ENCODE measurements around the gene MAD1L1. TPM values are rescaled to one million over a fixed set of nuclear protein-coding genes. Genes with fewer than 3 reads are reported as not detected.
A peak's percentile ranks its signal among the peaks of the same experiment; 100 is the strongest.

Gene MAD1L1
- total and polyA plus RNA-seq, 2 of the 13 experiments (the other 11 are each of a cell fraction or from before 2014, with no cell fraction given), result 17.4 to 64.7 TPM

DNA sequence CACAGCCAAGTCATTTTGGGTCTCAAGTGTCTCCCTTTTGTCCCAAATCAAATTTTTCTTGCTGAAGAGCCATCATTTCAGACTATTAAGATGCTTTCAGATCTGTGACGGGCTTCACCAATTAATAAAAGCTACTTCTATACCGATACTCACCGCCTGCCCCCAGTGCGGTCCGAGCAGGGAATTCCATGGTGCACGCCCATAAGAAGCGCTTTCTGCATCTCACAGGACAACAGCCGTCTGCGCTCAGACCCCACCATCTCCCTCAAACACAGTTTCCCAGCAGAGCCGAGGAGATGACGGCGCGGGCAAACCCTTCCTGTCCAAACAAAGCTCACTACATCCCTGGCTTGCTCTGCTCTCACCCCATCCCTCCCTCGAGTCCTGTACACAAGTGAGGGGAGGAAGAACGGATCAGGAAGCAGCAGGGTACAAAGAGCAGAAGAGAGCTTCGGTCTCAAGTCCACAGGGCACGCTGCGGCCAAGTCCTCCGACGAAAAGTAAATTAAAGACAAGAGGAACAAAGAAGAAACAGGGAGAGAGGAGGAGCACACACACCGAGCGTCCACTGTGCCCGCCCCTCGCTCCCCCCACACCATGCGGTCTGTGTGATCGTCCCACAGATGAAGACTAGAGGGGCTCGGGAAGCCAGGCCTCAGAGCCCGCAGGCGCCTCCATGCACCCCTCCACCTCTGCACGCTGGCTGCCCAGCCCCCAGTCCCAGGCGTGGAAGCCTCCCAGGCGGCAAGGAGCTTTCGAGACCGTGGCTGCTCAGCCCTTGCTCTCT is 121.9 kb downstream of the MAD1L1 start (continued):
- TF ChIP-seq ZNF75D (CRISPR knock-in tag; IDR thresholded peaks at IDR 0.05; ENCODE audit: borderline replicate concordance) (no peak), TSC22D2 (CRISPR knock-in tag; IDR thresholded peaks at IDR 0.05; ENCODE audit: borderline replicate concordance) (no peak), ZNF629 (CRISPR knock-in tag; conservative IDR thresholded peaks at IDR 0.05) (0 out of 2 replicates have a peak, but pooled peaks have one; percentile 26), NR2F1 (CRISPR knock-in tag; IDR thresholded peaks at IDR 0.05) (peak in 1 of 2 experiments; percentile 40; a peak in 1 of 4 replicates), ZNF790 (CRISPR knock-in tag; IDR thresholded peaks at IDR 0.05; ENCODE audit: borderline replicate concordance) (peak; percentile 86; the same call in 1 of the 2 replicates), ATM (IDR thresholded peaks at IDR 0.05; ENCODE audit: borderline replicate concordance) (no peak), MXD4 (CRISPR knock-in tag; IDR thresholded peaks at IDR 0.05) (0 out of 2 replicates have a peak, but pooled peaks have one; percentile 34), ZNF547 (CRISPR knock-in tag; IDR thresholded peaks at IDR 0.05) (peak; percentile 65; the same call in 1 of the 2 replicates), MLLT10 (CRISPR knock-in tag; IDR thresholded peaks at IDR 0.05) (no peak), BORCS8-MEF2B (CRISPR knock-in tag; IDR thresholded peaks at IDR 0.05) (peak; percentile 81), ZSCAN22 (CRISPR knock-in tag; IDR thresholded peaks at IDR 0.05) (no peak), ZNF660 (CRISPR knock-in tag; IDR thresholded peaks at IDR 0.05; ENCODE audit: borderline replicate concordance, low read depth) (no peak), NRL (CRISPR knock-in tag; IDR thresholded peaks at IDR 0.05; ENCODE audit: borderline replicate concordance) (no peak), TBL1XR1 (IDR thresholded peaks at IDR 0.05; ENCODE audit: borderline replicate concordance, low read length, partially characterized antibody) (no peak), JUN (CRISPR knock-in tag; IDR thresholded peaks at IDR 0.05) (no peak)
- TF ChIP-seq, protein P1, sequence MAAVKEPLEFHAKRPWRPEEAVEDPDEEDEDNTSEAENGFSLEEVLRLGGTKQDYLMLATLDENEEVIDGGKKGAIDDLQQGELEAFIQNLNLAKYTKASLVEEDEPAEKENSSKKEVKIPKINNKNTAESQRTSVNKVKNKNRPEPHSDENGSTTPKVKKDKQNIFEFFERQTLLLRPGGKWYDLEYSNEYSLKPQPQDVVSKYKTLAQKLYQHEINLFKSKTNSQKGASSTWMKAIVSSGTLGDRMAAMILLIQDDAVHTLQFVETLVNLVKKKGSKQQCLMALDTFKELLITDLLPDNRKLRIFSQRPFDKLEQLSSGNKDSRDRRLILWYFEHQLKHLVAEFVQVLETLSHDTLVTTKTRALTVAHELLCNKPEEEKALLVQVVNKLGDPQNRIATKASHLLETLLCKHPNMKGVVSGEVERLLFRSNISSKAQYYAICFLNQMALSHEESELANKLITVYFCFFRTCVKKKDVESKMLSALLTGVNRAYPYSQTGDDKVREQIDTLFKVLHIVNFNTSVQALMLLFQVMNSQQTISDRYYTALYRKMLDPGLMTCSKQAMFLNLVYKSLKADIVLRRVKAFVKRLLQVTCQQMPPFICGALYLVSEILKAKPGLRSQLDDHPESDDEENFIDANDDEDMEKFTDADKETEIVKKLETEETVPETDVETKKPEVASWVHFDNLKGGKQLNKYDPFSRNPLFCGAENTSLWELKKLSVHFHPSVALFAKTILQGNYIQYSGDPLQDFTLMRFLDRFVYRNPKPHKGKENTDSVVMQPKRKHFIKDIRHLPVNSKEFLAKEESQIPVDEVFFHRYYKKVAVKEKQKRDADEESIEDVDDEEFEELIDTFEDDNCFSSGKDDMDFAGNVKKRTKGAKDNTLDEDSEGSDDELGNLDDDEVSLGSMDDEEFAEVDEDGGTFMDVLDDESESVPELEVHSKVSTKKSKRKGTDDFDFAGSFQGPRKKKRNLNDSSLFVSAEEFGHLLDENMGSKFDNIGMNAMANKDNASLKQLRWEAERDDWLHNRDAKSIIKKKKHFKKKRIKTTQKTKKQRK (IDR thresholded peaks at IDR 0.05; ENCODE audit: low read length), result no peak
- TF ChIP-seq, protein P2, sequence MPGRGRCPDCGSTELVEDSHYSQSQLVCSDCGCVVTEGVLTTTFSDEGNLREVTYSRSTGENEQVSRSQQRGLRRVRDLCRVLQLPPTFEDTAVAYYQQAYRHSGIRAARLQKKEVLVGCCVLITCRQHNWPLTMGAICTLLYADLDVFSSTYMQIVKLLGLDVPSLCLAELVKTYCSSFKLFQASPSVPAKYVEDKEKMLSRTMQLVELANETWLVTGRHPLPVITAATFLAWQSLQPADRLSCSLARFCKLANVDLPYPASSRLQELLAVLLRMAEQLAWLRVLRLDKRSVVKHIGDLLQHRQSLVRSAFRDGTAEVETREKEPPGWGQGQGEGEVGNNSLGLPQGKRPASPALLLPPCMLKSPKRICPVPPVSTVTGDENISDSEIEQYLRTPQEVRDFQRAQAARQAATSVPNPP (CRISPR knock-in tag; IDR thresholded peaks at IDR 0.05), result no peak
- TF ChIP-seq, protein P3, sequence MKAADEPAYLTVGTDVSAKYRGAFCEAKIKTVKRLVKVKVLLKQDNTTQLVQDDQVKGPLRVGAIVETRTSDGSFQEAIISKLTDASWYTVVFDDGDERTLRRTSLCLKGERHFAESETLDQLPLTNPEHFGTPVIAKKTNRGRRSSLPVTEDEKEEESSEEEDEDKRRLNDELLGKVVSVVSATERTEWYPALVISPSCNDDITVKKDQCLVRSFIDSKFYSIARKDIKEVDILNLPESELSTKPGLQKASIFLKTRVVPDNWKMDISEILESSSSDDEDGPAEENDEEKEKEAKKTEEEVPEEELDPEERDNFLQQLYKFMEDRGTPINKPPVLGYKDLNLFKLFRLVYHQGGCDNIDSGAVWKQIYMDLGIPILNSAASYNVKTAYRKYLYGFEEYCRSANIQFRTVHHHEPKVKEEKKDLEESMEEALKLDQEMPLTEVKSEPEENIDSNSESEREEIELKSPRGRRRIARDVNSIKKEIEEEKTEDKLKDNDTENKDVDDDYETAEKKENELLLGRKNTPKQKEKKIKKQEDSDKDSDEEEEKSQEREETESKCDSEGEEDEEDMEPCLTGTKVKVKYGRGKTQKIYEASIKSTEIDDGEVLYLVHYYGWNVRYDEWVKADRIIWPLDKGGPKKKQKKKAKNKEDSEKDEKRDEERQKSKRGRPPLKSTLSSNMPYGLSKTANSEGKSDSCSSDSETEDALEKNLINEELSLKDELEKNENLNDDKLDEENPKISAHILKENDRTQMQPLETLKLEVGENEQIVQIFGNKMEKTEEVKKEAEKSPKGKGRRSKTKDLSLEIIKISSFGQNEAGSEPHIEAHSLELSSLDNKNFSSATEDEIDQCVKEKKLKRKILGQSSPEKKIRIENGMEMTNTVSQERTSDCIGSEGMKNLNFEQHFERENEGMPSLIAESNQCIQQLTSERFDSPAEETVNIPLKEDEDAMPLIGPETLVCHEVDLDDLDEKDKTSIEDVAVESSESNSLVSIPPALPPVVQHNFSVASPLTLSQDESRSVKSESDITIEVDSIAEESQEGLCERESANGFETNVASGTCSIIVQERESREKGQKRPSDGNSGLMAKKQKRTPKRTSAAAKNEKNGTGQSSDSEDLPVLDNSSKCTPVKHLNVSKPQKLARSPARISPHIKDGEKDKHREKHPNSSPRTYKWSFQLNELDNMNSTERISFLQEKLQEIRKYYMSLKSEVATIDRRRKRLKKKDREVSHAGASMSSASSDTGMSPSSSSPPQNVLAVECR (CRISPR knock-in tag; IDR thresholded peaks at IDR 0.05; ENCODE audit: borderline replicate concordance), result peak; percentile 72; the same call in 1 of the 2 replicates
- TF ChIP-seq, protein P4, sequence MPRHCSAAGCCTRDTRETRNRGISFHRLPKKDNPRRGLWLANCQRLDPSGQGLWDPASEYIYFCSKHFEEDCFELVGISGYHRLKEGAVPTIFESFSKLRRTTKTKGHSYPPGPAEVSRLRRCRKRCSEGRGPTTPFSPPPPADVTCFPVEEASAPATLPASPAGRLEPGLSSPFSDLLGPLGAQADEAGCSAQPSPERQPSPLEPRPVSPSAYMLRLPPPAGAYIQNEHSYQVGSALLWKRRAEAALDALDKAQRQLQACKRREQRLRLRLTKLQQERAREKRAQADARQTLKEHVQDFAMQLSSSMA (CRISPR knock-in tag; IDR thresholded peaks at IDR 0.05), result no peak

Data from HepG2 (cell line).